Thyroid gland (tissue), 4 donors: ENCODE results near the gene ZNF490. TPM values are rescaled to one million over a fixed set of nuclear protein-coding genes. Genes with fewer than 3 reads are reported as not detected.

Source experiments
- DNase-seq, 2 donors: peaks; one replicate each; pipeline ENCODE4 v3.0.0-alpha.2; 2019
- H3K27ac ChIP-seq, 3 donors: fragments of 200-600 bp; sonication (generic); 1 replicate in 2 of 3; 2 replicates in 1 of 3; pipeline ENCODE4 v1.5.1; 2016 to 2019; ENCODE audit warnings: mild to moderate bottlenecking in 1 of 3, moderate library complexity in 1 of 3
- H3K27me3 ChIP-seq: fragments of 200-600 bp; sonication (generic); one replicate; pipeline ENCODE4 v1.5.1; 2019
- H3K36me3 ChIP-seq, 2 donors: fragments of 200-600 bp; sonication (generic); one replicate each; pipeline ENCODE4 v1.5.1; 2016 to 2019
- H3K4me1 ChIP-seq, 2 donors: fragments of 200-600 bp; sonication (generic); one replicate each; pipeline ENCODE4 v1.5.1; 2017 to 2019
- H3K4me3 ChIP-seq, 3 donors: fragments of 200-600 bp; sonication (generic); replicated peaks in 1 of 3; 1 replicate in 2 of 3; 2 replicates in 1 of 3; pipeline ENCODE4 v1.5.1; 2016; ENCODE audit warnings: mild to moderate bottlenecking in 1 of 3
- H3K9me3 ChIP-seq: fragments of 200-600 bp; sonication (generic); one replicate; pipeline ENCODE4 v1.5.1; 2017
- POLR2A ChIP-seq, 2 donors: fragments of 450-650 bp; IDR thresholded peaks; one replicate each; pipeline ENCODE4 v1.6.1; 2017; ENCODE audit warnings: antibody characterized with exemption in 2 of 2, mild to moderate bottlenecking in 2 of 2, moderate library complexity in 1 of 2
- WGBS, 2 donors: methylation state at CpG; one replicate each; pipeline ENCODE4 v1.1.5; 2017; 5-methylcytosine and 5-hydroxymethylcytosine counted together
- intact Hi-C: fragments of 100-400 bp; cut with DNase I; formaldehyde crosslinking; loops from one replicate; pipeline ENCODE4 v1.15.1; 2023
- total RNA-seq, 4 donors: library from RNA; depleted of rRNA; stranded (reverse); fragments of >200 nt; gene quantifications; one replicate each; pipeline ENCODE4 v1.2.3, GENCODE V29; 2016
- TF ChIP-seq, protein P1 (sequence below), 6 experiments: fragments of 200-600 bp in 3 of 6; fragments of 450-650 bp in 3 of 6; sonication (generic) in 3 of 6; IDR thresholded peaks; one replicate each; pipeline ENCODE4 v1.5.1; 2016 to 2019; ENCODE audit warnings: antibody characterized with exemption in 6 of 6, mild to moderate bottlenecking in 2 of 6, inconsistent platforms in 1 of 6, moderate library complexity in 1 of 6

Gene ZNF490
- total RNA-seq, 4 donors from 2014 or later = 11.3 to 28.9 (median 17.5) TPM

DNA sequence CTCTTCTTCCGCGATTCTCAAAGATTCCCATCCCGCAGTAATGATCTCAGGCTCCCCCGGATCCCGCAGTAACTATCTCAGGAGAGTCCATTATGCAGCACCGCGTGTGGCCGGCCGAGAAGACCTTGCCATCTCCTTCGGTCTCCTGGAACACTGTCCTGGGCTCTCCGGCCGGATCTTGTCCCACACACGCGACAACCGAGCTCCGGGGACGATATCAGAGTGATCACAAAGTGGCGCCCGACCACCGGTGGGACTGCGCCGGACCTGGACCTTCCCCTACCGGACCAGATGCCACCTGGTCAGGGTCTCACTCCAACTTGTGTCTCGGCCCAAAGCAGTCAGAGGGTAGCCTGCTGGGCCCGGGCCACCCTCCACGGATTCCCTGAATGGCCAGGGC is 31.9 kb upstream of the ZNF490 start:
- DNase-seq = no peak
- no peaks in the 10 kb centered on the region for H3K27me3 ChIP-seq
- no peak overlapping the region for H3K27ac ChIP-seq
- no peaks in the 10 kb centered on the region for H3K36me3 ChIP-seq
- TF ChIP-seq, protein P1, sequence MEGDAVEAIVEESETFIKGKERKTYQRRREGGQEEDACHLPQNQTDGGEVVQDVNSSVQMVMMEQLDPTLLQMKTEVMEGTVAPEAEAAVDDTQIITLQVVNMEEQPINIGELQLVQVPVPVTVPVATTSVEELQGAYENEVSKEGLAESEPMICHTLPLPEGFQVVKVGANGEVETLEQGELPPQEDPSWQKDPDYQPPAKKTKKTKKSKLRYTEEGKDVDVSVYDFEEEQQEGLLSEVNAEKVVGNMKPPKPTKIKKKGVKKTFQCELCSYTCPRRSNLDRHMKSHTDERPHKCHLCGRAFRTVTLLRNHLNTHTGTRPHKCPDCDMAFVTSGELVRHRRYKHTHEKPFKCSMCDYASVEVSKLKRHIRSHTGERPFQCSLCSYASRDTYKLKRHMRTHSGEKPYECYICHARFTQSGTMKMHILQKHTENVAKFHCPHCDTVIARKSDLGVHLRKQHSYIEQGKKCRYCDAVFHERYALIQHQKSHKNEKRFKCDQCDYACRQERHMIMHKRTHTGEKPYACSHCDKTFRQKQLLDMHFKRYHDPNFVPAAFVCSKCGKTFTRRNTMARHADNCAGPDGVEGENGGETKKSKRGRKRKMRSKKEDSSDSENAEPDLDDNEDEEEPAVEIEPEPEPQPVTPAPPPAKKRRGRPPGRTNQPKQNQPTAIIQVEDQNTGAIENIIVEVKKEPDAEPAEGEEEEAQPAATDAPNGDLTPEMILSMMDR (IDR thresholded peaks at IDR 0.05) = no peak
- no peak for TF ChIP-seq POLR2A (IDR thresholded peaks at IDR 0.05)
- intact Hi-C loops = no loop called here
- H3K4me1 ChIP-seq = peaks cover 6 to 8% of the 10 kb centered on the region in 2 donors
- H3K4me3 ChIP-seq = no peak overlapping the region
- 90 to 92% methylated on average over 19 to 25 of the region's 26 CpGs for WGBS, 2 donors
- H3K9me3 ChIP-seq = no peaks in the 10 kb centered on the region

DNA sequence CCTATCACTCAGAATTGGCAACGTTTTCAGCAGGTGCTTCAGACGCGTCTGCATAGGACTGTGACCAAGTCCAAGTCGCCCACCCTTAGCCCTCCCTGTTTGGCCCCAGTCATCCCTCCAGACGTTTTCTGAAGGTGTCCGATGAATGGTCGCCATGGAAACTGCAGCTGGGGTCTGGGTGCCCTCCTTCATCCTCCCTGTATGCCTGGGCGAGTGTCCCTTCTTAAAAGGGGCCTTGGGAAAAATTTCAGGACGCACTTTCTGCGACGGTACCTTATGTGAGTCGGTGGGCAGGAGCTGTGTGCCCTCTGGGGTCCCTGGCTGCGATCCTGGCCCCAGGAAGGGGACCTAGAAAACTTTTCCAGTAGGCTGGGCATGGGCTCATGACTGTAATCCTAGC is 30.8 kb upstream of the ZNF490 start:
- Histone ChIP-seq H3K36me3 (no peaks in the 10 kb centered on the region), H3K4me3 (no peak overlapping the region), H3K9me3 (no peaks in the 10 kb centered on the region), H3K4me1 (peaks cover 4% of the 10 kb centered on the region in 2 donors), H3K27ac (no peak overlapping the region), H3K27me3 (no peaks in the 10 kb centered on the region)
- WGBS, 2 donors = 77 to 78% methylated on average over 13 of the region's 13 CpGs
- no peak for DNase-seq
- TF ChIP-seq, protein P1 (IDR thresholded peaks at IDR 0.05) = no peak
- no peak for TF ChIP-seq POLR2A (IDR thresholded peaks at IDR 0.05)
- intact Hi-C loops = no loop called here

DNA sequence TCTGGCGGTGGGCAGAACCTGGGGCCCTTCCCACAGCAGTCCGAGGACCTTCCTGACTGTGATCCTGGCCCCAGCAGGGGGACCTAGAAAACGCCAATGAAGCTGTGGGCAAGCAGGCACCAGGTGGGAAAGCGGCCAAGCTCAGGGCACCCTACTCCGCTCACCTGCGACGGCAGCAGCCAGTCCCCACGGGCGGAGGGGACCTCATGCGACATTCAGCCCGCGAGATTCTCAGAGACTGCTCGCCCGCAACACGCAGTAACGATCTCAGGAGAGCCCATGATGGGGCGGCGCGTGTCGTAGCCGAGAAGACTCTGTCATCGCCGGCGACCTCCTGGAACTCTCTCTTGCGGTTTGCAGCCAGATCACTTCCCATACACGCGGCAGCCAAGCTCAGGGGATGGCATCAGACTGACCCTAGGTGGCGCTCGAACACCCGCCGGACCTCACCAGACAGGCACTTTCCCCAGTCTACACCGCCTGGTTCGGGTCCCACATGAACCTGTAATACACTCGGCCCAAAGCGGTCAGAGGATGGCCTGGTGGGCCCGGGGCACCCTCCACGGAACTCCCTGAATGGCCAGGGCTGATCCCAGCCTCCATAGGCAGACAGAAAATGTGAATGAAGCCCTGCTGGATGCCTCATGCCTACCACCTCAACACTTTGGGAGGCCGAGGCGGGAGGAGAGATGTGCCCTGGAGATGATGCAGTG is 29.4 kb upstream of the ZNF490 start:
- H3K36me3 ChIP-seq = no peaks in the 10 kb centered on the region
- intact Hi-C loops = no loop called here
- peak overlapping the region in 1 of 3 donors; percentile 0 for H3K4me3 ChIP-seq
- peaks cover 4% of the 10 kb centered on the region in 2 donors for H3K4me1 ChIP-seq
- 7 to 13% methylated on average over 21 to 27 of the region's 39 CpGs for whole genome bisulfite sequencing, 2 donors
- TF ChIP-seq, protein P1 (IDR thresholded peaks at IDR 0.05) = peak; percentile 62 to 86 (median 74)
- TF ChIP-seq POLR2A (IDR thresholded peaks at IDR 0.05) = no peak
- H3K9me3 ChIP-seq = no peaks in the 10 kb centered on the region
- peak; percentile 82 to 88 for DNase-seq
- H3K27ac ChIP-seq = peak overlapping the region in 1 of 3 donors; percentile 10
- no peaks in the 10 kb centered on the region for H3K27me3 ChIP-seq

DNA sequence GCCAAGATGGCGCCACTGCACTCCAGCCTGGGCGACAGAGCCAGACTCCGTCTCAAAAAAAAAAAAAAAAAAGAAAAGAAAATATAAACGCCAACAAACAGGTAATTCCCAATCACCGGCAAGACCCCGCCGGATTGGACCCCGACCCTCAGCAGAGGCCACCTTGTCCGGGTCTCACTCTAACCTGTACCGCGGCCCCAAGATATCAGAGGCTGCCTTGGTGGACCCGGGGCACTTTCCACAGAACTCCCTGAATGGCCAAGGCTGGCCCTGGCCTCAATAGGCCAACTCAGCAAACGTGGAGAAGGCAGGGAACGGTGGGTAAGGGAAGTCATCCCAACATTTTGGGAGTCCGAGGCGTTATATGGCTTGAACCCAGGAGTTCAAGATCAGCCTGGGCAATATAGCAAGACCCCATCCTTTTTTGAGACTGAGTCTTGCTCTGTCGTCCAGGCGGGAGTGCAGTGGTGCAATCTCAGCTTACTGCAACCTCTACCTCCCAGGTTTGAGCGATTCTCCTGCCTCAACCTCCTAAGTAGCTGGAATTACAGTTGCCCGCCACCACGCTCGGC is 28.1 kb upstream of the ZNF490 start:
- H3K4me3 ChIP-seq = no peak overlapping the region
- no peaks in the 10 kb centered on the region for H3K36me3 ChIP-seq
- no peak for DNase-seq
- 96 to 97% methylated on average over 22 of the region's 22 CpGs for WGBS, 2 donors
- no peak overlapping the region for H3K27ac ChIP-seq
- no peak for TF ChIP-seq POLR2A (IDR thresholded peaks at IDR 0.05)
- H3K9me3 ChIP-seq = no peaks in the 10 kb centered on the region
- H3K4me1 ChIP-seq = peaks cover 4% of the 10 kb centered on the region in 2 donors
- no peaks in the 10 kb centered on the region for H3K27me3 ChIP-seq
- intact Hi-C loops = no loop called here

DNA sequence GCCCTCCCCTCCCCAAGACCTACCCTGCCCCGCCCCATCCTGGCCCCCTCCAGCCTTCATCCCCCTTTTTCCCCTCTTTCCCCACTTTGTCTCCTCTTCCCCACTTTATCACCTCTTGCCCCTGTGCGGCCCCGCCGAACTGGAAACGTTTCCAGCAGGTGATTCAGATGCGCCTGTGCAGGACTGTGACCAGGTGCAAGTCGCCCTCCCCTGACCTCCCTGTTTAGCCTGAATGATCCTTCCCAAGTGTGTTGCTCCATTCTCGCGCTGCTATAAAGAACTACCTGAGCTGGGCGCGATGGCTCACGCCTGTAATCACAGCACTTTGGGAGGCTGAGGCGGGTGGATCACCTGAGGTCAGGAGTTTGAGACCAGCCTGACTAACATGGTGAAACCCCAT is 26.0 kb upstream of the ZNF490 start:
- peak in 1 of 2 donors; percentile 29 for DNase-seq
- Histone ChIP-seq H3K36me3 (peaks cover 0 to 5% of the 10 kb centered on the region in 2 donors), H3K27ac (no peak overlapping the region), H3K9me3 (no peaks in the 10 kb centered on the region), H3K4me1 (peaks cover 4% of the 10 kb centered on the region in 2 donors), H3K4me3 (no peak overlapping the region), H3K27me3 (no peaks in the 10 kb centered on the region)
- 75 to 78% methylated on average over 13 of the region's 13 CpGs for WGBS, 2 donors
- TF ChIP-seq, protein P1 (IDR thresholded peaks at IDR 0.05) = no peak
- TF ChIP-seq POLR2A (IDR thresholded peaks at IDR 0.05) = no peak
- intact Hi-C loops = no loop called here
